DMS153 treated with DMSO at 0.1 percent for 48 hours (cell line): ENCODE measurements around the gene SLC6A6.

Experiments
- DNase-seq: peaks from one replicate; lab custom pipeline; 2025; ENCODE audit not compliant: unreplicated experiment; lab: John Stamatoyannopoulos, UW

Gene SLC6A6

GRCh38 chr3:14371573-14372474 is 30.6 kb upstream of the SLC6A6 start:
- peak; percentile 58 for DNase-seq

DNA sequence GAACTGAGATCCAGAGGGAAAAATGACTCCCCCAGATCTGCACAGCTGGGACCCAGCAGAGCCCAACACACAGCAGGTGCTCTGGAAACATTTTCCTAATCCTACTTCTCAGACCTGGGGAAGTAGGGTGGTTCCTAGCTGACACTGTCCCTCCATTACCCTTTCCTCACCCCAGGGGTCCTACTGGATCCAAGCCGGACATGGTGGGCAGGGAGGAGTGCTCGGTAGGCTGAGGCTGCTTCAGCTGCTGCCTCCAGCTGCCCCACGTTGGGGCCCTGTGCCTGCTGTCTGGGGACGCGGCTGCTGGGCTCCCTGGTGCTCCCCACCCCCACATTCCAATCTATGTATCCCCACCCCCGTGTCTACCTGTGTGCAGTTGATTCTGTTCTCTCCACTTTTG is 29.8 kb upstream of the SLC6A6 start:
- DNase-seq: no peak

DNA sequence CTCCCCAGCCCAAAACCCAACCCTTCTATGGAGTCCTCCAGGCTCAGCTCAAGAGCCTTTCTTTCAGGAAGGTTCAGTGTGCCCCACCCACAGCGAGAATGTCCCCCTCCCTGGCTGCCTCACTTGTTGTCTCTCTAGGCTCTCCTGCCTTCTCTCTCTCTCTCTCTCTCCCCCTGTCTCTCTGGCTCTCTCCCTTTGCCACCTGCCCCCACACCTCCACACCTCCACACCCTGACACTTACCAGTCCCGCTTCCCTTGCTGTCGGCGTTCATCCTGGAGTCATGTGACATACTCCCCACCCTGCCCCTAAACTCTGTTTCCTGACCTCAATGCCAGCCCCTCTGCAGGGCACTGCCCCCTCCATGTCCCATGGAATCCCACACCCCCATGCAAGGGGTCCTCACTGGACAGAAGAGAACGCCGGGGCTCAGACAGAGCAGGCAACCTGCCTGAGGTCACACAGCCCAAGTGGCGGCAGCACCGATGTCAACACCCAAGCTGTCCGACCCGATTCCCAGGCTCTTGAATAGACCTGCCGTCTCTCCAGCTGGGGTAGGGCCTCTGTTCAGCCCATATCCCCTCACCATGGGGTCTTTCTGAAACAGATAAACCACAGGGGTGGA is 28.5 kb upstream of the SLC6A6 start:
- DNase-seq: no peak

GRCh38 chr3:14374444-14374883 is 27.9 kb upstream of the SLC6A6 start:
- no peak for DNase-seq

- DNase-seq: no peak
Measured at GRCh38 chr3:14375192-14375591, 27.2 kb upstream of the SLC6A6 start.

DNA sequence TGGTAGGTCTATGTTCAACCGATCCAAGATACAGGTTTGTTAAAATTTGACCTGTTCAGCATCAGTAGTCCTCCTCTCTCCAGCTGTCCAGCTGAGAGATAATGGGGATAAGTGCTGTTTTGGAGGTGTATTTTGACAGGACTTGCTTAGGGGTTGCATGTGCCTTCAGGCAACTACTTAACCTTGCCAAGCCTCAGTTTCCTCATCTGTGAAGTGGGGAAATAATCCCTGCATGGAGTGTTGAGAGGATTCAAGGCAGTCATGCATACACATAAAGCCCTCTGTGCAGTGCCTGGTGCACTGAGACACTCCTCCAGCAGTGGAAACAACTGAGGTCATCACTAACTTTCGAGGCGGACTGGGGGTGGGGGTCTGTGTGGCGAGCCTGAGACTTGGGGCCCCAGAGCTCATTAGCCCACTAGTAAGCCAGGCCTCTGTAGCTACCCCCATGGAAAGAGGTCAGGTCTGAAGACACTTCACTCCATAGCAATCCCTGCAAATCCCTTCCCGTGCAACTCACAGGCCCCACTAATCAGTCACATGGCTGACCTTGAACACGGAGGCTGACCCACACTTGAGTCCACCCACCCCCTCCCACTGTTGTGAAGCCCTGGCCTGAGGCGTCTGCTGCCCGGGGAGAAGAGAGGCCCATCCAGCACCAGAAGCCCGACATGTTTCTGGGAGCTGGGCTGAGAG is 25.9 kb upstream of the SLC6A6 start:
- no peak for DNase-seq

DNA sequence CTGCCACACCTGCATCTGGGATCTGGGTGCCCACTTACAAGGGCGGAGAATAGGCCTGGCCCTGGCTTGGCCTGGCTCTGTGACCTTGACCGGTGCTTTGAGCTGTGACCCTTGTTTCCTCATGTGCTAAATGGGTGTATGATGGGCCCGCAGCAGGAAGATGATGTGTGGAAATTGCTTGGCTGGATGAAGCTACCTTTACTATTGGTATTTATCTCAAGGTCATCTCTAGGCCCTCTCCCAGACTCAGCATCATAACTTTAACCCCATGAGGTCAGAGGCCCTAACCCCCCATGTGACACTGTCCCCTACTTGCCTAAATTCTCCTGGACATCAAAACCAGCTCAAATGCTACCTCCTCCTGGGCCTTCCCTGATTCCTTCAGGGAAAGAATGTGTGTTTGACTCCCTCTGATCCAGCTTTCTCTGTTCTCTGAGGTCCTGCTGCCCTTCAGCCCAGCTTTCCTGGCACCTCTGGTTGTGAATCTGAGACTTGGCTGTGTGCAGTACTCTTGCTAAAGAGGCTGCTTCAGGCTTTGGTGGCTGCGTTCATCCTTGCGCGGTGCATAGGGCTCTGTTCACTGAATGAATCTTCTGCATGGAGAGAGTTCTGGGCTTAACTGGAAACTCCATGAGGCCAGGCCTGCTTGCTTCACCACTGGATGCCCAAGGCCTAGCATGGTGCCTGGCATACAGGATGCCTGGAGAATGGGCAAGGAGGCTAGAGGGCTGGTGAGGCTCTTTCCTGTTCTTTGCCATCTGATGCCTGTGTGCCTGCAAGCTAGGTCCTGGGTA is 25.2 kb upstream of the SLC6A6 start:
- DNase-seq: no peak

- no peak for DNase-seq
Measured at GRCh38 chr3:14377838-14378169, 24.6 kb upstream of the SLC6A6 start.

GRCh38 chr3:14378415-14378814 is 24.0 kb upstream of the SLC6A6 start:
- no peak for DNase-seq

GRCh38 chr3:14379843-14380242 is 22.6 kb upstream of the SLC6A6 start:
- no peak for DNase-seq

- DNase-seq: no peak
Measured at GRCh38 chr3:14386254-14386653, 16.2 kb upstream of the SLC6A6 start.

DNA sequence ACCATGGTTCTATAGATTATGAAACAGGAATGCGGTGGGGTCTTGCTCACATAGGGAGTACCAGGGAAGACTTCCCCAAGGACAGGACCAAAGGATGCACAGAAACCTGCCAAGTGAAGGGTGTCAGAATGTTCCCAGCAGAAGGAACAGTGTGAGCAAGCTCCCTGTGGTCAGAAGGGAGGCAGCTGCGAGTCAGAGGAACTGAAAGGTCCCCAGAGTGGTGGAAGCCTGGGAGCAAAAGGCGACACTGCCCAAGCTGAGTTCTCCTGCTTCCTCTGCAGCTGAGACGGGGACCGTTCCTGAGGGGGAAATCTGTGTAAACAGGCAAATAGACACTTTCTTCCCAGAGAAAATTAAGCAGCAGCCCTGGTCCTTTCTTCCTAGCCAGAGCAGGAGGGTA is 14.2 kb upstream of the SLC6A6 start:
- no peak for DNase-seq

DNA sequence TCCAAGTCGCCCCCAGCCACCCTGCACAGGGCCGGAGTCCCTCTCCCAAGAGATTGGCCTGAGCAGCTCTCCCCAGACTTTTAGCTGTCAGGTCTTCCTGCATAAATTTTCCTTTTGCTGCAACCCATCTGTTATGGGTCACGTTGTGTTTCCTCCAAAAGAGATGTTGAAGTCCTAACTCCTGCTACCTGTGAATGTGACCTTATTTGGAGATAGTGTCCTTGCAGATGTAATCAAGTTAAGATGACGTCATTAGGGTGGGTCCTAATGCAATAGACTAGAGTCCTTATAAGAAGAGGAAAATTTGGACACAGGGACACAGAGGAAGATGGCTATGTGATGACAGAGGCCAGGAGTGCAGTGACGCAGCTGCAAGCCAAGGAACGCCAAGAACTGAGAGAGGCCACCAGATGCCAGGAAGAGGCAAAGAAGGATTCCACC is 13.2 kb upstream of the SLC6A6 start:
- no peak for DNase-seq

GRCh38 chr3:14389716-14390115 is 12.7 kb upstream of the SLC6A6 start:
- DNase-seq: no peak

DNA sequence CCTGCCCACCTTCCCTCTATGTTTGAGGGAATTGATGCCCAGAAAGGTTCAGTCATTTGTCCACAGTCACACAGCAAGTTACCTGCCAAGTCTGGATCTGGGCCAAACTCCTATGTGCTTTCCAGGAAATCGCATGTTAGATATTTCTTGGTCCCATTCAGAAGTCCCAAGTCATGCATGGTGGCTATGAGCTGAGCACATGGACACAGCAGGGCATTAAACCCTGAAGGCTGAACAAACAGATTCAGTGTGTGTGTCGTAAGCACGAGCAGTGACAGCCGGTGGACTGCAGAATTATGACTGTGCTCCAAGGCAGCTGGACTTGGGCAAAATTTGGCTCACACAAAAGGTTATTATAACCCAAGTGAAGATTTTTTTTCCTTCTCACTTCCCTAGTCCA is 11.4 kb upstream of the SLC6A6 start:
- DNase-seq: no peak

- no peak for DNase-seq
Measured at GRCh38 chr3:14392231-14392630, 10.2 kb upstream of the SLC6A6 start.

GRCh38 chr3:14392803-14393319 is 9.5 kb upstream of the SLC6A6 start:
- DNase-seq: no peak

DNA sequence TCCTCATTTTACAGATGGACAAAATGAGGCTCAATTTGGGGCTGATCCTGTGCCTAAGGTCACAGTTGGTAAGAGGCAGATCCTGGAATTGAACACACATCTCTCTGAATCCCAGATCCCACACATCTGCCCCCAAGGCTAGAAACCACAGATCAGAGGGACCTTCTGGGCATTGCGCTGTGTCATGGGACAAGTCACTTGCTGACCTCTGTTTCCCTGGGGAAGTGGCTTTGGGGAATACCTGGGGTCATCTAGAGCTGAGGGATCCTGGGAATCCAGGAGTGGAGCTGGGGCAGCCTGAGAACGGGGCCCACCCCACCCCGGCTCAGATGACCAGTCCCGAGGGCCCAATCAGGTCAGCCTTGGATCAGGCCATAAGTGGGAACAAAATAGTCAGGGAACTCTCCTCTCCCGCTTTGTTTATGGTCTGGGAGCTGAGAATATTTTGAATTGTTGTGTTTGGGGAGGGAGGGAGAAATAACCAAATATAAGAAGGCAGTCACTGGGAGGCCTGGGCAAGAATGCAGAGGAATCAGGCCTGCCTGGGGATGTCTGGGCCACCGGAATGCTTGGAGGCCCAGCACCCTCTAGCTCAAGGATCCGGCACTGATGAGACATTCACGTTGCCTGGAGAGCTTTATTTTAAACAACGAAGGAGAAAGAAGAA is 8.8 kb upstream of the SLC6A6 start:
- no peak for DNase-seq

- DNase-seq: no peak
Measured at GRCh38 chr3:14396031-14396692, 6.2 kb upstream of the SLC6A6 start.

DNA sequence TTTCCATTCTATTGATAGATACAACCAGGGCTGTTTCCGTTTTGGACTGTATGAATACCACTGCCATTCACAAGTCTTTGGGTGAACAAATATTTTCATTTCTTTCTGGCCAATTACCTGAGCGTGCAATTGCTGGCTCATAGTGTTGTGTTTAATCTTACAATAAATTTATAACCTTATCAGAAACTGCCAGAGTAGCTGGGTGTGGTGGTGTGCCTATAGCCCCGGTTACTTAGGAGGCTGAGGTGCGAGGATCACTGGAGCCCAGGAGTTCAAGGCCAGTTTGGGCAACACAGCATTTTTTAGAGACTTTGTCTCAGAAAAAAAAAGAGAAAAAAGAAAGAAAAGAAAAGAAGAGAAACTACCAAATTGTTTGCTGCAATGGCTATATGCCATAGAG is 5.4 kb upstream of the SLC6A6 start:
- no peak for DNase-seq
